ENCODE data around the gene LATS1.

DNA sequence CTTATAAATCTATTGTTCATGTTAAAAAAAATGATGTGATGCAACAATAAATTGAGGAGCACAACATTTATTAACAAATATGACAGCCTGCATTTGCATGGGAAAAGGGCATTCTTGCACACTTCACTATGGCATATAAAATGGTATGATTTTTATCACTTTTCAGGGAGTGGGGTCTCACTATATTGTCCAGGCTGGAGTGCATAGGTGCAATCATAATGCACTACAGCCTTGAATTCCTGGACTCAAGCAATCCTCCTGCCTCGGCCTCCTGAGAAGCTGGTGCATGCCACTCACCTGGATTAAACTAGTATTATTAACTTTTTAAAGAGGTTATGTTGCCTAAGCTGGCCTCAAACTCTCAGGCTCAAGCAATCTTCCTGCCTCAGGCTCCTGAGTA is 17.0 kb upstream of the LATS1 start:
- TF ChIP-seq, protein P1, sequence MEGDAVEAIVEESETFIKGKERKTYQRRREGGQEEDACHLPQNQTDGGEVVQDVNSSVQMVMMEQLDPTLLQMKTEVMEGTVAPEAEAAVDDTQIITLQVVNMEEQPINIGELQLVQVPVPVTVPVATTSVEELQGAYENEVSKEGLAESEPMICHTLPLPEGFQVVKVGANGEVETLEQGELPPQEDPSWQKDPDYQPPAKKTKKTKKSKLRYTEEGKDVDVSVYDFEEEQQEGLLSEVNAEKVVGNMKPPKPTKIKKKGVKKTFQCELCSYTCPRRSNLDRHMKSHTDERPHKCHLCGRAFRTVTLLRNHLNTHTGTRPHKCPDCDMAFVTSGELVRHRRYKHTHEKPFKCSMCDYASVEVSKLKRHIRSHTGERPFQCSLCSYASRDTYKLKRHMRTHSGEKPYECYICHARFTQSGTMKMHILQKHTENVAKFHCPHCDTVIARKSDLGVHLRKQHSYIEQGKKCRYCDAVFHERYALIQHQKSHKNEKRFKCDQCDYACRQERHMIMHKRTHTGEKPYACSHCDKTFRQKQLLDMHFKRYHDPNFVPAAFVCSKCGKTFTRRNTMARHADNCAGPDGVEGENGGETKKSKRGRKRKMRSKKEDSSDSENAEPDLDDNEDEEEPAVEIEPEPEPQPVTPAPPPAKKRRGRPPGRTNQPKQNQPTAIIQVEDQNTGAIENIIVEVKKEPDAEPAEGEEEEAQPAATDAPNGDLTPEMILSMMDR (IDR thresholded peaks at IDR 0.05), result no peak
- TF ChIP-seq POLR2A (IDR thresholded peaks at IDR 0.05) (no peak), EP300 (IDR thresholded peaks at IDR 0.05) (no peak)
